Stimulated activated CD8-positive, alpha-beta memory T cell treated with anti-CD3 and anti-CD28 coated beads, Interleukin-15, amount 100 ng/mL, for 48 hours (primary cell): ENCODE results near the gene ANKHD1.
"Not testable (repeated sequence)": the region's sequence is repeated elsewhere in the genome, so short reads cannot be mapped to it uniquely, and the experiment has no call there.

Source experiments
- DNase-seq, 2 donors: peaks; one replicate each; pipeline ENCODE4 v3.0.0-alpha.2; 2020; ENCODE audit warnings: low read depth in 2 of 2

ANKHD1 gene

DNA sequence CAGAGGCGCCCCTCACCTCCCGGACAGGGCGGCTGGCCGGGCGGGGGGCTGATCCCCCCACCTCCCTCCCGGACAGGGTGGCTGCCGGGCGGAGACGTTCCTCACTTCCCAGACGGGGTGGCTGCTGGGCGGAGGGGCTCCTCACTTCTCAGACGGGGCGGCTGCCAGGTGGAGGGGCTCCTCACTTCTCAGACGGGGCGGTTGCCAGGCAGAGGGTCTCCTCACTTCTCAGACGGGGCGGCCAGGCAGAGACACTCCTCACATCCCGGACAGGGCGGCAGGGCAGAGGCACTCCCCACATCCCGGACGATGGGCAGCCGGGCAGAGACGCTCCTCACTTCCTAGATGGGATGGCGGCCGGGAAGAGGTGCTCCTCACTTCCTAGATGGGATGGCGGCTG lies 26.1 kb downstream of the ANKHD1 start:
- DNase-seq: not testable (repeated sequence)

DNA sequence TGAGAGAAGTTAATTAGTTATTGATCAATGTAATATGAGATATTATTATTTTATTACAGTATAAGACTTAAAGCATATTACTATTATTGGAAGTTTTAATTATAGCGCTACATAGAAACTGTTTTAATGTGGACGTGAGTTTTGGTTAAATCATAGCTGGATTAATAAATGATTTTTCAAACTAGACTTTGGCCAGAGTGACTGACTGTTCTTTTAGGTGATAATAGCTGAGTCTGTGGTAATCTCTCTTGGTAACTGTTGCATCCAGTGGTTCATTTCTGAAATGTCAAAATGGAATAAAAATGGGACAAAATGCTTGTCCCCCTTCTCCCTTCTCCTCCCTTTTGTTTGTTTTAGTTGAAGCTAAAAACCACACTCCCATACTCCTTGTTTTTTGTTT lies 28.1 kb downstream of the ANKHD1 start:
- no peak for DNase-seq

DNA sequence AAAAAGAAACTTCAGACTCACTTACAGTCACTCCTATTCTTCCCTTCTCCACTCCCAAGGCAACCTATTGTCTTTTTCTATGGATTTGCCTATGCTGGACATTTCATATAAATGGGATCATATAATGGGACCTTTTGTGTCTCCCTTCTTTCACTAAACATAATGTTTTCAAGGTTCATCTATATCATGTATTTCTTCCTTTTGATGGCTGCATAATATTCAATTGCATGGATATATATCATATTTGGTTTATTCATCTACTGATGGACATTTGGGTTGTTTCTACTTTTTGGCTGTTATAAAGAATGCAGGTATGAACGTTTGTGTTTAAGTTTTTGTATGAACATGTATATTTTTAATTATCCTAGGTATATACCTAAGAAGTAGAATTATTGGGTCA lies 30.6 kb downstream of the ANKHD1 start:
- no peak for DNase-seq

DNA sequence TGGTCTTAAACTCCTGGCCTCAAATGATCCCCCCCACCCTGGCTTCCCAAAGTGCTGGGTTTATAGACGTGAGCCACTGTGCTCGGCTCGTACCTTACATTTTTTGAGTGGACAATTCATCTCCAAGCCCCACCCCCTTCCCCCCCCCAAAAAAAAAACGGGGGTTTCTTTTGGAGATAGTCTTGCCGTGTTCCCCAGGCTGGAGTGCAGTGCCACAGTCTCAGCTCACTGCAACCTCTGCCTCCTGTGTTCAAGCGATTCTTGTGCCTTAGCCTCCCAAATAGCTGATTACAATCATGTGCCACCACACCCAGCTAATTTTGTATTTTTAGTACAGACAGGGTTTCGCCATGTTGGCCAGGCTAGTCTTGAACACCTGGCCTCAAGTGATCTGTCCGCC lies 31.3 kb downstream of the ANKHD1 start:
- no peak for DNase-seq

DNA sequence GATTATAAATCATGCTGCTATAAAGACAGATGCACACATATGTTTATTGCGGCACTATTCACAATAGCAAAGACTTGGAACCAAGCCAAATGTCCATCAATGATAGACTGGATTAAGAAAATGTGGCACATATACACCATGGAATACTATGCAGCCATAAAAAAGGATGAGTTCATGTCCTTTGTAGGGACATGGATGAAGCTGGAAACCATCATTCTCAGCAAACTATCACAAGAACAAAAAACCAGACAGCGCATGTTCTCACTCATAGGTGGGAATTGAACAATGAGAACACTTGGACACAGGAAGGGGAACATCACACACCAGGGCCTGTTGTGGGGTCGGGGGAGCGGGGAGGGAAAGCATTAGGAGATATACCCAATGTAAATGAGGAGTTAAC lies 55.7 kb downstream of the ANKHD1 start:
- DNase-seq: not testable (repeated sequence)

DNA sequence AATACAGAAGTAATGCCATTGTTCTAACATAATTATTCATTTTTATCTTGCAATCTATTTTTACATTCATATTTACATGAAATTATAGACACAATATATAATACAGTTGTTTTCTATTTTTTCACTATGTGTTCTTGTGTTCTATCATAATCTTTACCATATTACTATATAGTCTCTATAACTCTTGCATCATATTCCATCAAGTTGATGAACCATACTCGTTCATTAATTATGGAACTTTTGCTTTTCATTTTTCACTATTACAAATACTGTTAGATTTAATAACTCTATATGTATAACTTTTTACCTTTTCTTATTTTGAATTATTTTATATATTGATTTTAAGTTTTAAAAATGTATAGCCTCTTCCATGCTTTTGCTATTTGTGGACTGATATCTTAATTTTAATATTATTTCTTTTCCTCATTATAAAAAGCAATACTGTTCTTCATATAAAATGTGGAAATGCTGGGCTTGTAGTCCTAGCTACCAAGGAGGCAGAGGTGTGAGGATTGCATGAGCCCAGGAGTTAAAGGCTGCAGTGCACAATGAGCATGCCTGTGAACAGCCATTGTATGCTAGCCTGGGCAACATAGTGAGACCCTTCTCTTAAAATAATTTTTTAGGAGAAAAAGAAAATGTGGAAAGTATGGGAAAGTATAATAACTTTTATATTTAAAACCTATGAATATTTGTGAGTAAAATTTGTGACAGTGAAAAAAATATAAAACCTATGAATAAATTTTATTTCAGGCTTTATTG lies 65.5 kb downstream of the ANKHD1 start:
- DNase-seq: no peak

DNA sequence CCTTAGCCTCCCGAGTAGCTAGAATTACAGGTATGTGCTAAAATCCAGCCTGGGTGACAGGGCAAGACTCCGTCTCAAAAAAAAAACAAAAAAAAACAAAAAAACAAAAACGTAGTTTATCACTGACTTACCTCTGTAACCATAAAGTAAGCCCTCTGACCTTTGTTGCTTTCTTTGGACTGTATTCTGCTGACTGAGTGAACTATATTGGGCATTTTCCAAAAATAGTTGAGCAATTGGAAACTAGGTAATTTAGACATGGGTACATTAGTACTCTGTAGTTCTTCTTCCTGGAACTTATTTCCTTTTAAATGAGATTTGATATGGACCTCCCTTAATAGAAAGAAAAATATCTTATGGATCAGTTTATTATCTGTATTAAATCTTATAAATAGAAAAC lies 66.6 kb downstream of the ANKHD1 start:
- DNase-seq: no peak

DNA sequence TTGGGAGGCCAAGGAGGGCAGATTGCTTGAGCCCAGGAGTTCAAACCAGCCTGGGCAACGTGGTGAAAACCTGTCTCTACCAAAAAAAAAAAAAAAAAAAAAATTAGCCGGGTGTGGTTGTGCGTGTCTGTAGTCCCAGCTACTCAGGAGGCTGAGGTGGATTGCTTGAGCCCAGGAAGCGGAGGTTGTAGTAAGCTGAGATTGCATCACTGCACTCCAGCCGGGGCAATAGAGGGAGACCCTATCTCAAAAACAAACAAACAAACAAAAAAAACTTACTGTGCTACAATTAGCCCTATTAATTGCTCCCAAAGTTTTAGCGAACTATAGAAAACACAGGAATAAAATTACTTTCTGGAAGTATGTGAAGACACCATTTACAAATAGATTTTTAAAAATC lies 67.6 kb downstream of the ANKHD1 start:
- no peak for DNase-seq

DNA sequence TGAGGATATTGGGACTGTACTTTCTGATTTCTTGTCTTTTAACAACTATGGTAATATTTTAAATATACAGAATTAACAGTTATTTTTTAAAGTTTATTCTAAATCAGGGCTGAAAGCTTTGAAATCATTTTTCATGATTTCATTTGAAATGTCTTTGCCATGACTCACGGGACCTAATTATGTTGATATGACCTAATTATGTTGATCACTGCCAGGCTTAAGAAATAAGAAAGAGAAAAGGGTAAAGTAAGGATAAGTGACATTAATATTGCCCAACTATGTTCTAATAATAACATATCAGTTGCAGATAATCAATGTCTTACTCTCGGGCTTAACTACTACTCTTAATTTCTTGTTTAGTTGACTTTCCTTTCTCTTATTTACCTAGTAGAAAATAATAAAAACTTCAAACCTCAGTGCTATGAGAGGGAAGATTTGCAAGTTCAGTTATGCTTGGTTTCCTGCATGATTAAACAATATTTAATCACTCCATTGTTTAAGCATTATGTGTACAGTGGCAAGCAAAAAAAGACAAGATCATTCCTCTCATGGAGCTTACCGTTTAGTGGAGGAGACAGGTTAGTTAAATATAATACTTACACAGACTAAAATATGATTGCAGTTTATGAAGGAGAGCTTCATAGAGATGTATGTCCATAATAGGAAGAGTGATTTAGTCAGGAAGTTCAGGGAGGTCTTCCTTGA lies 78.8 kb downstream of the ANKHD1 start:
- no peak for DNase-seq

DNA sequence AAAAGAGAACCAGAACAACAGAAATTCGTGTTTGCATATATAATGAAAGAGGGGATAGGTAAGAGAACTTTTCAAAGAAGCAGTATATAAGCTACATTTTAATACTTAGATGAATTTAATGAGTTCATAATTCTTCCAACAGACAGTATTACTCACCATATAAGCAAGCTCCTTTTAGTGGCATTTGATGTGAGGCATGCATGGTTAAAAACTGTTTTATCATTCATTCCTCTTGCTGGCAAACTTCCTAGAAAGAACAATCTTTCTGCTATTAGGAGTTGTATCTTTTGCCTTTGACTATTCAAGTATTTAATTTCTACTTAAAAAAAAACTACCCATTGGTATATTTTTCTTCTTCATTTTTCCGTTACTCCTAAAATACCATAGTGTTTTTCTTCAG lies 80.1 kb downstream of the ANKHD1 start:
- DNase-seq: no peak

DNA sequence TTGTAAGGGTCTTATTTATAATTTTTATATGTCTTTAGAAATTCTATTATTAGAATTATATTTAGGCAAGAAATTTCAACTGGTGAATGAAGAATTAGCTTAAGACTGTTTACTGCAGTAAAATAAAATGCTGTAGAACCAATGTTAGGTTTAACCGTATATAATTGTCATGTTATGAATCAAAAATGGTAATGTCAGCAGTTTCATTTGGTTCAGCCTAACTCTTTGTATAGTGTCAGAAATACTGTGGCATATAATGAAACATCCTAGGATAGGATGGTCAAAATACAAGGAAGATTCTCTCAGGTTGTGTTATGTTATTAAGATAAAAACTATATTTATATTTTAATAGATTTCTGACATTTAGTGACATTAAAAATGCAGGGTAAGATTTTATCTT lies 81.4 kb downstream of the ANKHD1 start:
- no peak for DNase-seq

DNA sequence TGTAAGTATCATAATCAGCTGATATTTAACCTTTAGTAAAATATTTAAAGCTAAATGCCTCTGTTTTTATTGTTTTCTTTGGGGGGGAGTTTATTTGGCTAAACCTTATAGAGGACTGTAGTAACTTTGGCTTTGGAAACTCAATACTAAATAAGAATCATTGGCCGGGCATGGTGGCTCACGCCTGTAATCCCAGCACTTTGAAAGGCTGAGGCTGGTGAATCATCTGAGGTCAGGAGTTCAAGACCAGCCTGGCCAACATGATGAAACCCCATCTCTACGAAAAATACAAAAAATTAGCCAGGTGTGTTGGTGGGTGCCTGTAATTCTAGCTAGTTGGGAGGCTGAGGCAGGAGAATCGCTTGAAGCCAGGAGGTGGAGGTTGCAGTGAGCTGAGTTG lies 86.5 kb downstream of the ANKHD1 start:
- not testable (repeated sequence) for DNase-seq

DNA sequence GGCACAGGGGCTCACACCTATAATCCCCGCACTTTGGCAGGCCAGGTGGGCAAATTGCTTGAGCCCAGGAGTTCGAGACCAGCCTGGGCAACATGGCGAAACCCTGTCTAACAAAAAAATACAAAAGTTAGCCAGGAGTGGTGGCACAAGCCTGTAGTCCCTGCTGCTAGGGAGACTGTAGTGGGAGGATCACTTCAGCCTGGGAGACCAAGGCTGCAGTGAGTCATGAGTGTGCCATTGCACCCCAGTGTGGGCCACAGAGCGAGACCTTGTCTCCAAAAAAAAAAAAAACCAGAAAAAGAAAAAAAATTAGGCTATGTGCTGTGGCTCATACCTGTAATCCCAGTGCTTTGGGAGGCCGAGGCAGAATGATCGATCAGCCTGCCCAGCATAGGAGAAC lies 87.3 kb downstream of the ANKHD1 start:
- no peak for DNase-seq

DNA sequence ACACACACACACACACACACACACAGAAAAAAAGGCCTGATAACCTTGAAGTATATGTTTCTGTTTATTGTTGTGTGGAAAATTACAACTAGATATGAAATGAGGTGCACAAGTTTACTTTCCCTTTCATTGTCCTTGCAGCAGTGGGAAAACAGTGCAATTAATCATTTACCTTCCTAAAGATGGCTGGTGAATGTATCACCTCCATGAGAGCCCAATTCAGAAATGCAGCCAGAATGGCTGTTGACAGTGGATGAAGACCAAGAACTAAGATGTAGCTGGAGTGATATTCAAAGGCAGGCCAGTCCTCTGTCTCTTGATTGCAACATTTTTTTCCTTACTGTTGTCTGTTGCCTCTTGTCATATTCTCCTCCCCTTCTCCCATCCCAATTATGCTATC lies 96.3 kb downstream of the ANKHD1 start:
- no peak for DNase-seq

DNA sequence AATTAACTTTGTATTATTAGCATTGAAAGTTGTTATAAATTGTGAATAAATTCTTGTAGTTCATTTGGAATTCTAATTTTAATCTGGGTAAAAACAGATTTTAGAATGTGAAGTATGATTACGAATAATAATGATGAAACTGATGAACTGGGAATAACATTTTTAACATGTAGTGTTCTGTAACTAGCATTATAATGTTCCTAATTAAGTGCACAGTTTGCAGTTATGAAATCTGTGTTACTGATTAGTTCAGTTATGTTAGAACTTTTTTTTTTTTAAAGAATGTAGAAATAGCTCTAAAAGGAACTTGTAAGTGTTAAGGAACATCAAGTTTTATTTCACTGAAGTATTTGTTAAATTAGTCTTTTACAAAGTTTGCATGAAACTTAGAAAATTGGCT lies 97.0 kb downstream of the ANKHD1 start:
- no peak for DNase-seq

DNA sequence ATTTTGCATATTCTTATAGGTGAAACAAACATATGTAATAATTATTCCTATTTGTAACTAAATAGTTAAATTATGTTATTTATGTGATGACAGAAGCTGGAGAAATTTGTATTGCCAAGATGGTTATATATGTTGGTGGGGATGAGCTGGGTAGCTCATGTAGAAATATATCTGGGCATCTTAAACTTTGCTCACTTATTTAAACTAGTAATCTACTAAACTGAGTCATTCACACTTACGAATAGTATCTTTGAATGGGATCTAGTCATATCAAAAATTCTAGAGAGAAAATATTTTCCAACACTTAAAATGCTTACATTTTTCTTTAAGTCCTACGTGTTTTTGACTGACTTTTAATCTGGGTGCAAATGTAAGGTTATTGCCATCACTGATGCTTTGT lies 101.2 kb downstream of the ANKHD1 start:
- no peak for DNase-seq

DNA sequence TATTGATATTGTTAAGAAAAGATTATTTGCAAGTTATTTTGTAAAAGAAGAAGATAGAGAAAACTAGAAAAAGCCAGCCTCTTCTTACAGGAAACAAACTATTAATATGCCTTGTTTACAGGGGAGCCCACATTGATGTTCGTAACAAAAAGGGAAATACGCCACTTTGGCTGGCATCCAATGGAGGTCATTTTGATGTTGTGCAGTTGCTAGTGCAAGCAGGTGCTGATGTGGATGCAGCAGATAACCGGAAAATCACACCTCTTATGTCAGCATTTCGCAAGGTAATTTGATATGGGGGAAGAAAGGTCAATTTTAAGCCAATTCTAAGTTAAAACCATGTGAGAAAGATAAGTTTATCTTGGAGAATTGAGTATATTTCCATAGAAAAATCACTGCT lies 108.3 kb downstream of the ANKHD1 start:
- no peak for DNase-seq

DNA sequence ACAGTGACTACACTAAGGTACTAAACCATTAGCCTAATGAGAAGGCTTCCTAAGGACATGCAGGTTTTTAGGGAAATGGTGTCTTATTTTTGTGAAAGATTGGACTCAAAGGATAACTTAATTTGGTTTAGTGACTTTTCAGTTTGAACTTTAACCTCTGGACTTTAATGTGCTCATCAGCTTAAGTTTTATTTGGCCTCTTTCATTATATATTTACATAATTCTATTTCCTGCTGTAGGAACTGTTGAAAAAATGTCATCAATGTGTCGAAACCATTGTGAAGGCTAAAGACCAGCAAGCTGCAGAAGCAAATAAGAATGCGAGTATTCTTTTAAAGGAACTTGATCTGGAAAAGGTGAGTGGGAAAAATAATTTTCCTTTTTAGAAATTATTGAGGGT lies 111.5 kb downstream of the ANKHD1 start:
- no peak for DNase-seq

DNA sequence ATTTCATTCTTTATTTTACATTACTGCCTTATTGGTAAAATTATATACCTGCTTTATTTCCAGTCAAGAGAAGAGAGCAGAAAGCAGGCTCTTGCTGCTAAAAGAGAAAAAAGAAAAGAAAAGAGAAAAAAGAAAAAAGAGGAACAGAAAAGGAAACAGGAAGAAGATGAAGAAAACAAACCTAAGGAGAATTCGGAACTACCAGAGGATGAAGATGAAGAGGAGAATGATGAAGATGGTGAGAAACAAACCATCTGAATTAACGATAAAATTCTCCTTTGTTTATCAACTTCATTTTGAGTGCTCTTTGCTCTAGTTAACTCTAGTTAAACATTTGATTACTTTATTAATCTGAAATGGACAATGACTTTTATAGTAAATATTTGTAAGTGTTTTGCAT lies 122.4 kb downstream of the ANKHD1 start:
- DNase-seq: no peak

DNA sequence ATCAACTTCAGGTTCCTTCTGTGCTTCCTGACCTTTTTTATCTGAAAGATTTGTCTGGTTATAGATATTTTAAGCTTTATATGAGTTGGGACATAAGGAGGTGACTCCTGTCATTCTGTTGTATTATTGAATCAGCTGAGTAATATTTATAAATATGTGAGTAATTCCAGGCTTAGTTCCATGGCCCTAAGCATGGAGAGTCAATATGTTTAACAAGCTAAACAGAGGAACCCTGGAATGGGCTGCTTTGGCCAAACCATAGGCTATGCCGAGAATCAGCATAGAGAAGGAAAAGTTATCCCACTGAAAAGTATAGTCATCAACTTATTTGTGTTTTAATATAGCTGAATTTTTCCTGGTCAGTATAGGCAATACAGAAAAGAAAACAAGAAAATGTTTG lies 138.6 kb downstream of the ANKHD1 start:
- DNase-seq: no peak

DNA sequence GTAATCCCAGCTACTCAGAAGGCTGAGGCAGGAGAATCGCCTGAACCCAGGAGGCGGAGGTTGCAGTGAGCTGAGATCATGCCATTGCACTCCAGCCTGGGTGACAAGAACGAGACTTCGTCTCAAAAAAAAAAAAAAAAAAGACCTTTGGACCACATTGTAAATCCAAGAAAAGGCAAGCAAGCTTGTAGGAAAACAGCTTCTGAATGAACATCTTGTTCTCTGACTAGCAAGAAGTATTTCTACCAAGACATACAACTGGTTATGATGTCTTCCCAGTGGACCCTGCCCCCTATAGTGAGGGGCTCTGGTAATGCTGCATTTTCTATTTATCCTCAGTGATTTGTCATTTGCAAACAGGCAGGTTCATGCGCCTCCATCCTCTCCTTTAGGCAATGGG lies 141.3 kb downstream of the ANKHD1 start:
- DNase-seq: no peak

DNA sequence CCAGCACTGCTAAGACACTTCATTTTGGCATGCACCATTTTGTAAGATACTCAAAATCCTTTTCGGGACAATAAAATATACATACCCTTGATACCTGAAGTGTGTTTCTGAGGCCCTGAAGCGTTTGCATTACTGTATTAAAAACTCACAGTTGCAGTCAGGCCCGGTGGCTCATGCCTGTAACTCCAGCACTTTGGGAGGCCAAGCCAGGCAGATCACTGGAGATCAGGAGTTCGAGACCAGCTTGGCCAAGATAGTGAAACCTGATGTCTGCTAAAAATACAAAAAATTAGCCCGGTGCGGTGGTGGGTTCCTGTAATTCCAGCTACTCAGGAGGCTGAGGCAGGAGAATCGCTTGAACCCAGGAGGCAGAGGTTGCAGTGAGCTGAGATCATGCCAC lies 143.4 kb downstream of the ANKHD1 start:
- DNase-seq: no peak

DNA sequence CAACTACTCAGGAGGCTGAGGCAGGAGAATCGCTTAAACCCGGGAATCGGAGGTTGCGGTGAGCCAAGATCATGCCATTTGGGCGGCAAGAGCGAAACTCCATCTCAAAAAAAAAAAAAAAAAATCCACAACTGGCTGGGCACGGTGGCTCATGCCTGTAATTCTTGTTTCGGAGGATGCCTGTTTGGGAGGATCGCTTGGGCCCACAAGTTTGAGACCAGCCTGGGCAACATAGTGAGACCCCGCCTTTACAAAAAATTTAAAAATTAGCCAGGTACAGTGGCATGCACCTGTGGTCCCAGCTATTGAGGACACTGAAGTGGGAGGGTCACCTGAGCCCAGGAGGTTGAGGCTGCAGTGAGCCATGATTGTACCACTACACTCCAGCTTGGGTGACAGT lies 144.0 kb downstream of the ANKHD1 start:
- DNase-seq: no peak
